Measurements from ENCODE around the gene NPR3. TPM values are rescaled to one million over a fixed set of nuclear protein-coding genes. Genes with fewer than 3 reads are reported as not detected.

NPR3 gene
- total and polyA plus RNA-seq, 4 donors: 0.70 to 15.4 (median 2.2) TPM

DNA sequence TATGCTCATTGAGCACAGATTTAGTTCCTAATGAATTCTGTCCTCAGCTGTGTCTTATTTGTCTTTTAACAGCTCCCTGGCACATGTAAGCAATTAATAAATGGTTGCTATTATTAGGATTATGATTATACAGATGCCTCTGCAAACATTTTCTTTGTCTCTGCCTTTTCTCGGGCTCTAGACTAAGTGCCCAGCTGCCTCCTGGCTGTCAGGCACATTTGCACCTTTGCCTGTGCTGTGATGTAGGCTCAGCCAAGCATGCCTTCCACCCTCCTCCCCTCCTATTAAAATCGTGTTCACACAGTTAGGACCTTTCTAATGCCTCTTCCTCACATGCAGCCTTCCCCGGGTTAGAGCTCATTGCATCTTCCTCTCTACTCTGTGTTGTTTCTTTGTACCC is 25.7 kb downstream of the NPR3 start:
- Histone ChIP-seq H3K9me3 (ENCODE audit: control insufficient read depth in 4 of 4, low read length in 3 of 4) (no peaks in the 10 kb centered on the region), H3K4me3 (ENCODE audit: low read depth in 1 of 3, low read length in 3 of 3) (no peak overlapping the region), H3K27me3 (ENCODE audit: control insufficient read depth in 4 of 4, insufficient read depth in 4 of 4, low read length in 3 of 4) (no peaks in the 10 kb centered on the region), H3K4me1 (ENCODE audit: control insufficient read depth in 4 of 4, insufficient read depth in 4 of 4, low read length in 3 of 4) (no peaks in the 10 kb centered on the region), H3K27ac (ENCODE audit: low read depth in 1 of 2, low read length in 2 of 2) (no peak overlapping the region), H3K36me3 (ENCODE audit: control insufficient read depth in 4 of 4, insufficient read depth in 3 of 4, low read depth in 1 of 4, low read length in 3 of 4) (peaks cover 0 to 11% (median 2%) of the 10 kb centered on the region in 4 donors), H3K9ac (ENCODE audit: low read depth in 1 of 2, low read length in 2 of 2) (no peak overlapping the region)
- no peak for DNase-seq (ENCODE audit: low spot score)
- TF ChIP-seq FOXA1 (IDR thresholded peaks at IDR 0.05): no peak
- TF ChIP-seq YY1 (IDR thresholded peaks at IDR 0.05): no peak
- TF ChIP-seq, protein P1, sequence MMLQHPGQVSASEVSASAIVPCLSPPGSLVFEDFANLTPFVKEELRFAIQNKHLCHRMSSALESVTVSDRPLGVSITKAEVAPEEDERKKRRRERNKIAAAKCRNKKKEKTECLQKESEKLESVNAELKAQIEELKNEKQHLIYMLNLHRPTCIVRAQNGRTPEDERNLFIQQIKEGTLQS (IDR thresholded peaks at IDR 0.05): no peak
- no peak for TF ChIP-seq GABPA (IDR thresholded peaks at IDR 0.05 in 1 of 2, conservative IDR thresholded peaks at IDR 0.05 in 1 of 2)
- TF ChIP-seq TAF1 (conservative IDR thresholded peaks at IDR 0.05): no peak
- TF ChIP-seq FOXA2 (IDR thresholded peaks at IDR 0.05): no peak
- TF ChIP-seq EGR1 (IDR thresholded peaks at IDR 0.05; ENCODE audit: low read depth in 2 of 2): no peak
- TF ChIP-seq SP1 (IDR thresholded peaks at IDR 0.05): no peak
- TF ChIP-seq, protein P2, sequence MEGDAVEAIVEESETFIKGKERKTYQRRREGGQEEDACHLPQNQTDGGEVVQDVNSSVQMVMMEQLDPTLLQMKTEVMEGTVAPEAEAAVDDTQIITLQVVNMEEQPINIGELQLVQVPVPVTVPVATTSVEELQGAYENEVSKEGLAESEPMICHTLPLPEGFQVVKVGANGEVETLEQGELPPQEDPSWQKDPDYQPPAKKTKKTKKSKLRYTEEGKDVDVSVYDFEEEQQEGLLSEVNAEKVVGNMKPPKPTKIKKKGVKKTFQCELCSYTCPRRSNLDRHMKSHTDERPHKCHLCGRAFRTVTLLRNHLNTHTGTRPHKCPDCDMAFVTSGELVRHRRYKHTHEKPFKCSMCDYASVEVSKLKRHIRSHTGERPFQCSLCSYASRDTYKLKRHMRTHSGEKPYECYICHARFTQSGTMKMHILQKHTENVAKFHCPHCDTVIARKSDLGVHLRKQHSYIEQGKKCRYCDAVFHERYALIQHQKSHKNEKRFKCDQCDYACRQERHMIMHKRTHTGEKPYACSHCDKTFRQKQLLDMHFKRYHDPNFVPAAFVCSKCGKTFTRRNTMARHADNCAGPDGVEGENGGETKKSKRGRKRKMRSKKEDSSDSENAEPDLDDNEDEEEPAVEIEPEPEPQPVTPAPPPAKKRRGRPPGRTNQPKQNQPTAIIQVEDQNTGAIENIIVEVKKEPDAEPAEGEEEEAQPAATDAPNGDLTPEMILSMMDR (IDR thresholded peaks at IDR 0.05; ENCODE audit: low read depth, low read length, missing input control): no peak
- no peak for TF ChIP-seq JUND (IDR thresholded peaks at IDR 0.05)
- no peak for TF ChIP-seq RXRA (IDR thresholded peaks at IDR 0.05)
- TF ChIP-seq HNF4A (conservative IDR thresholded peaks at IDR 0.05): no peak
- WGBS: 69% methylated on average over 3 of the region's 3 CpGs

DNA sequence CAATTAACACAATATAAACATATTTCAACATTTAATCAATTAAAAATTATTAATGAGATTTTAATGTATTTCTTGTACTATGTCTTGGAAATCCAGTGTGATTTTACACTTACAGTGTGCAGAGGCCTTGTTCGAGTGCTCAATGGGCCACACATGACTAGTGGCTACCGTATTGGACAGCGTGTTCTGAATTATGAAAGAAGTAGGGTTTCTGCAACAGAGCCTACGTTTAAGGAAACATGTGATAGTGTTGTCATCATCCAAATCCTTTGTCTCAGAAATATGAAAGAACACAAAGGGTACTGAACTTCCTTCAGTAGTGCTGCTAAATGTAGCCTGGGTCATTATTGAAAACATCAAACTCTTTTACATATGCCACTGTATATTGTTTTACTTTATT is 29.5 kb downstream of the NPR3 start:
- DNase-seq (ENCODE audit: low spot score): no peak
- Histone ChIP-seq H3K36me3 (ENCODE audit: control insufficient read depth in 4 of 4, insufficient read depth in 3 of 4, low read depth in 1 of 4, low read length in 3 of 4) (peaks cover 0 to 11% (median 2%) of the 10 kb centered on the region in 4 donors), H3K27me3 (ENCODE audit: control insufficient read depth in 4 of 4, insufficient read depth in 4 of 4, low read length in 3 of 4) (no peaks in the 10 kb centered on the region), H3K9me3 (ENCODE audit: control insufficient read depth in 4 of 4, low read length in 3 of 4) (no peaks in the 10 kb centered on the region), H3K4me1 (ENCODE audit: control insufficient read depth in 4 of 4, insufficient read depth in 4 of 4, low read length in 3 of 4) (no peaks in the 10 kb centered on the region), H3K9ac (ENCODE audit: low read depth in 1 of 2, low read length in 2 of 2) (no peak overlapping the region), H3K4me3 (ENCODE audit: low read depth in 1 of 3, low read length in 3 of 3) (no peak overlapping the region), H3K27ac (ENCODE audit: low read depth in 1 of 2, low read length in 2 of 2) (no peak overlapping the region)
- 80% methylated on average over 4 of the region's 4 CpGs for WGBS
- TF ChIP-seq, protein P3, sequence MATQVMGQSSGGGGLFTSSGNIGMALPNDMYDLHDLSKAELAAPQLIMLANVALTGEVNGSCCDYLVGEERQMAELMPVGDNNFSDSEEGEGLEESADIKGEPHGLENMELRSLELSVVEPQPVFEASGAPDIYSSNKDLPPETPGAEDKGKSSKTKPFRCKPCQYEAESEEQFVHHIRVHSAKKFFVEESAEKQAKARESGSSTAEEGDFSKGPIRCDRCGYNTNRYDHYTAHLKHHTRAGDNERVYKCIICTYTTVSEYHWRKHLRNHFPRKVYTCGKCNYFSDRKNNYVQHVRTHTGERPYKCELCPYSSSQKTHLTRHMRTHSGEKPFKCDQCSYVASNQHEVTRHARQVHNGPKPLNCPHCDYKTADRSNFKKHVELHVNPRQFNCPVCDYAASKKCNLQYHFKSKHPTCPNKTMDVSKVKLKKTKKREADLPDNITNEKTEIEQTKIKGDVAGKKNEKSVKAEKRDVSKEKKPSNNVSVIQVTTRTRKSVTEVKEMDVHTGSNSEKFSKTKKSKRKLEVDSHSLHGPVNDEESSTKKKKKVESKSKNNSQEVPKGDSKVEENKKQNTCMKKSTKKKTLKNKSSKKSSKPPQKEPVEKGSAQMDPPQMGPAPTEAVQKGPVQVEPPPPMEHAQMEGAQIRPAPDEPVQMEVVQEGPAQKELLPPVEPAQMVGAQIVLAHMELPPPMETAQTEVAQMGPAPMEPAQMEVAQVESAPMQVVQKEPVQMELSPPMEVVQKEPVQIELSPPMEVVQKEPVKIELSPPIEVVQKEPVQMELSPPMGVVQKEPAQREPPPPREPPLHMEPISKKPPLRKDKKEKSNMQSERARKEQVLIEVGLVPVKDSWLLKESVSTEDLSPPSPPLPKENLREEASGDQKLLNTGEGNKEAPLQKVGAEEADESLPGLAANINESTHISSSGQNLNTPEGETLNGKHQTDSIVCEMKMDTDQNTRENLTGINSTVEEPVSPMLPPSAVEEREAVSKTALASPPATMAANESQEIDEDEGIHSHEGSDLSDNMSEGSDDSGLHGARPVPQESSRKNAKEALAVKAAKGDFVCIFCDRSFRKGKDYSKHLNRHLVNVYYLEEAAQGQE (IDR thresholded peaks at IDR 0.05): no peak
- TF ChIP-seq, protein P2 (IDR thresholded peaks at IDR 0.05; ENCODE audit: low read depth, low read length, missing input control): no peak
- TF ChIP-seq NR2F2 (IDR thresholded peaks at IDR 0.05): no peak
- no peak for TF ChIP-seq HNF4A (conservative IDR thresholded peaks at IDR 0.05)
- TF ChIP-seq FOXA1 (IDR thresholded peaks at IDR 0.05): no peak
- TF ChIP-seq, protein P4, sequence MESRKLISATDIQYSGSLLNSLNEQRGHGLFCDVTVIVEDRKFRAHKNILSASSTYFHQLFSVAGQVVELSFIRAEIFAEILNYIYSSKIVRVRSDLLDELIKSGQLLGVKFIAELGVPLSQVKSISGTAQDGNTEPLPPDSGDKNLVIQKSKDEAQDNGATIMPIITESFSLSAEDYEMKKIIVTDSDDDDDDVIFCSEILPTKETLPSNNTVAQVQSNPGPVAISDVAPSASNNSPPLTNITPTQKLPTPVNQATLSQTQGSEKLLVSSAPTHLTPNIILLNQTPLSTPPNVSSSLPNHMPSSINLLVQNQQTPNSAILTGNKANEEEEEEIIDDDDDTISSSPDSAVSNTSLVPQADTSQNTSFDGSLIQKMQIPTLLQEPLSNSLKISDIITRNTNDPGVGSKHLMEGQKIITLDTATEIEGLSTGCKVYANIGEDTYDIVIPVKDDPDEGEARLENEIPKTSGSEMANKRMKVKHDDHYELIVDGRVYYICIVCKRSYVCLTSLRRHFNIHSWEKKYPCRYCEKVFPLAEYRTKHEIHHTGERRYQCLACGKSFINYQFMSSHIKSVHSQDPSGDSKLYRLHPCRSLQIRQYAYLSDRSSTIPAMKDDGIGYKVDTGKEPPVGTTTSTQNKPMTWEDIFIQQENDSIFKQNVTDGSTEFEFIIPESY (IDR thresholded peaks at IDR 0.05): no peak
- TF ChIP-seq YY1 (IDR thresholded peaks at IDR 0.05): no peak

Measured in liver (tissue), 9 donors.